Measurements from ENCODE around the gene PCDH9.

Gene PCDH9

DNA sequence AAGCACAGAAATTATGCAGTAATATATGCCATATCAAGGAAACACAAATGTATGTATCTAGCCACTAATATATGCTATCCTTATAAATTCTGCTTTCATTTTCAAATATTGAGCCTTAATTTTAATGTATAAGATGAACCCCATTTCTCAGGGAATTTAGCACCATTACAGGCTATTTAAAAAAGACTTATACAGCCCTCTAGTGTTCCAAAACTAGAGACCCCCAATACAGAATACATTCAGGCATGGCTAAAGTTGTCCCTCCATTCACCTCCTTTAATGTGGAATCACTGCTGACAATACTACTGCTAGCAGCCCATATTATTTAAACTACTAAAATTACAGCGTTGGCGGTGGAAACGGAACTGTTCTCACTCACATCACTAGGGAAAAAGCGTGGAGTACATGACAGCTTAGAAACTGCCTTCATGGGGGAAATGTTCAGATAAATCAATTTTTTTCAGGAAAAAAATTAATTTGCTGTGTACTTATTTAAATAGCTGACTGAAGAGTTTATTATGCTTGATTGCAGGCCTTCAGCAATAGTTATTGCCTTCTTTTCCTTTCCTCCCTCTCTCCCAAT, 541.0 kb downstream of the PCDH9 start:
- H2BK15ac ChIP-seq (ENCODE audit: low read length) = no peak overlapping the region
- H3K9me3 ChIP-seq (replicated peaks in 1 of 2; ENCODE audit: control insufficient read depth in 2 of 2, insufficient read depth in 1 of 2, low read depth in 1 of 2, low read length in 2 of 2) = peaks cover 2 to 20% of the 10 kb centered on the region in 2 donors

DNA sequence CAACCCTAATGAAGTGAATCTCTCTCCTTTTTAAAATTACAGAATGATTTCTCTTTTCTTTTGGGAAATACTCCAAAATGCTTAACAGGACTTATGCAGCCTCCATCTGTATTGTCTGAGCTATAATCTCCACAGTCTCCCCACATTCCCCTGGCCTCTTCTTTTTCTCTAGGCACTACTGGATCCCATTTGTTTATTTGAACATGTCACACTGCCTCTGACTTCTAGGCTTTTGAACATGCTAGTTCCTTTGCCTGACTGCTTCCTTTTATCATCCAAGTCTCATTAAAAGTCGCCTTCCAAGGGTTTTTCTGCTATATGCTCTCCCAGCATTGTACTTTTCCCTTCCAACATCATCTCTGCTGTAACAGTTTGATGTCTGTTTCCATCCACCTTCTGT, 548.7 kb downstream of the PCDH9 start:
- Histone ChIP-seq H2BK120ac (ENCODE audit: low read depth, low read length) (no peak overlapping the region), H2AK5ac (ENCODE audit: low read depth, low read length) (no peak overlapping the region), H3K9me3 (replicated peaks in 1 of 2; ENCODE audit: control insufficient read depth in 2 of 2, insufficient read depth in 1 of 2, low read depth in 1 of 2, low read length in 2 of 2) (peaks cover 2 to 21% of the 10 kb centered on the region in 2 donors), H3K18ac (ENCODE audit: low read length) (no peak overlapping the region), H3K4ac (ENCODE audit: low read length) (no peak overlapping the region), H2BK5ac (ENCODE audit: low read length) (no peak overlapping the region), H3K4me2 (ENCODE audit: insufficient read depth, low read length, poor library complexity, severe bottlenecking) (no peak overlapping the region), H4K91ac (ENCODE audit: low read depth, low read length, poor library complexity) (no peak overlapping the region), H3K27ac (replicated peaks; ENCODE audit: low read length) (no peak overlapping the region), H4K8ac (ENCODE audit: low read depth, low read length) (no peak overlapping the region), H3K27me3 (ENCODE audit: control insufficient read depth in 3 of 3, insufficient read depth in 3 of 3, low read depth in 1 of 3, low read length in 3 of 3) (no peaks in the 10 kb centered on the region), H3K79me1 (ENCODE audit: low read depth, low read length) (no peaks in the 10 kb centered on the region), H2BK15ac (ENCODE audit: low read length) (no peak overlapping the region), H3K9ac (ENCODE audit: low read depth, low read length, poor library complexity) (no peak overlapping the region), H3K36me3 (replicated peaks in 1 of 2; ENCODE audit: control insufficient read depth in 2 of 2, insufficient read depth in 2 of 2, low read length in 2 of 2) (no peaks in the 10 kb centered on the region), H3K4me1 (ENCODE audit: control insufficient read depth in 2 of 2, insufficient read depth in 1 of 2, low read depth in 1 of 2, low read length in 2 of 2) (peaks cover 0 to 4% of the 10 kb centered on the region in 2 donors), H3K23ac (ENCODE audit: low read depth, low read length, poor library complexity) (no peak overlapping the region), H3K14ac (ENCODE audit: low read length) (no peak overlapping the region), H3K4me3 (ENCODE audit: low read length in 2 of 2) (no peak overlapping the region), H2BK12ac (ENCODE audit: low read length) (no peak overlapping the region), H2AFZ (ENCODE audit: low read length) (peak overlapping the region; percentile 73)
- DNase-seq (ENCODE audit: low spot score) = no peak
- no CpG with 5 or more reads among the region's 1 CpG for WGBS, 2 donors (ENCODE audit: extremely low coverage in 2 of 2, insufficient read length in 2 of 2, insufficient replicate concordance in 1 of 2)

More for the DNA sequence above, 541.0 kb downstream of the PCDH9 start:
- H4K91ac ChIP-seq (ENCODE audit: low read depth, low read length, poor library complexity) = no peak overlapping the region
- no peak overlapping the region for H2AK5ac ChIP-seq (ENCODE audit: low read depth, low read length)
- H3K14ac ChIP-seq (ENCODE audit: low read length) = no peak overlapping the region
- no peaks in the 10 kb centered on the region for H3K79me1 ChIP-seq (ENCODE audit: low read depth, low read length)
- H3K27ac ChIP-seq (replicated peaks; ENCODE audit: low read length) = no peak overlapping the region
- WGBS, 2 donors (ENCODE audit: extremely low coverage in 2 of 2, insufficient read length in 2 of 2, insufficient replicate concordance in 1 of 2) = no CpG with 5 or more reads among the region's 4 CpGs
- no peak overlapping the region for H2BK12ac ChIP-seq (ENCODE audit: low read length)
- no peak overlapping the region for H3K23ac ChIP-seq (ENCODE audit: low read depth, low read length, poor library complexity)
- no peak overlapping the region for H2BK5ac ChIP-seq (ENCODE audit: low read length)
- no peak overlapping the region for H3K9ac ChIP-seq (ENCODE audit: low read depth, low read length, poor library complexity)
- H3K4me2 ChIP-seq (ENCODE audit: insufficient read depth, low read length, poor library complexity, severe bottlenecking) = no peak overlapping the region
- H3K4me1 ChIP-seq (ENCODE audit: control insufficient read depth in 2 of 2, insufficient read depth in 1 of 2, low read depth in 1 of 2, low read length in 2 of 2) = peaks cover 0 to 4% of the 10 kb centered on the region in 2 donors
- no peak overlapping the region for H3K4me3 ChIP-seq (ENCODE audit: low read length in 2 of 2)
- H3K27me3 ChIP-seq (ENCODE audit: control insufficient read depth in 3 of 3, insufficient read depth in 3 of 3, low read depth in 1 of 3, low read length in 3 of 3) = no peaks in the 10 kb centered on the region
- H3K18ac ChIP-seq (ENCODE audit: low read length) = no peak overlapping the region
- no peaks in the 10 kb centered on the region for H3K36me3 ChIP-seq (replicated peaks in 1 of 2; ENCODE audit: control insufficient read depth in 2 of 2, insufficient read depth in 2 of 2, low read length in 2 of 2)
- DNase-seq (ENCODE audit: low spot score) = no peak
- H3K4ac ChIP-seq (ENCODE audit: low read length) = no peak overlapping the region
- no peak overlapping the region for H4K8ac ChIP-seq (ENCODE audit: low read depth, low read length)
- peak overlapping the region; percentile 60 for H2AFZ ChIP-seq (ENCODE audit: low read length)
- no peak overlapping the region for H2BK120ac ChIP-seq (ENCODE audit: low read depth, low read length)

DNA sequence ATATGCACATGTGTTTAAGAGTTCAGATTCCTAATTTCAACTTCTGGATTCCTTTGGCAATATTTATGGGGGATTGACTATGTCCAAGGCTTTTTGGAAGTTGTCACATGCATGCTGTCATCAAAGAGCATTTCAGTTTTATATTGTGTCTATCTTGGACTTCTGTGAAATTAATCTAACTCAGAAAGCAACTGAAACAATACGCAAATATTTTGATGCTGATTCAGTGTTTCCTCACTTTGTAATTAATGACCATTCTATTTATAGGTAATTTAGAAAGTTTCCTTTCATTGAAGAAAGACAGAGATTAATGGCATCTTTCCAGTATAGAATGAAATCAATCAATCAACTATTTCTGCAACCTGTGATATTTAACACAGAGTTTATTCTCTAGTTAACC, 550.1 kb downstream of the PCDH9 start:
- Histone ChIP-seq H4K8ac (ENCODE audit: low read depth, low read length) (no peak overlapping the region), H2BK5ac (ENCODE audit: low read length) (no peak overlapping the region), H3K79me1 (ENCODE audit: low read depth, low read length) (no peaks in the 10 kb centered on the region), H3K27ac (replicated peaks; ENCODE audit: low read length) (no peak overlapping the region), H3K18ac (ENCODE audit: low read length) (no peak overlapping the region), H2BK12ac (ENCODE audit: low read length) (no peak overlapping the region), H2AFZ (ENCODE audit: low read length) (no peak overlapping the region), H3K4me1 (ENCODE audit: control insufficient read depth in 2 of 2, insufficient read depth in 1 of 2, low read depth in 1 of 2, low read length in 2 of 2) (peaks cover 0 to 4% of the 10 kb centered on the region in 2 donors), H3K23ac (ENCODE audit: low read depth, low read length, poor library complexity) (no peak overlapping the region), H3K4ac (ENCODE audit: low read length) (no peak overlapping the region), H3K27me3 (ENCODE audit: control insufficient read depth in 3 of 3, insufficient read depth in 3 of 3, low read depth in 1 of 3, low read length in 3 of 3) (no peaks in the 10 kb centered on the region), H3K36me3 (replicated peaks in 1 of 2; ENCODE audit: control insufficient read depth in 2 of 2, insufficient read depth in 2 of 2, low read length in 2 of 2) (no peaks in the 10 kb centered on the region), H3K9ac (ENCODE audit: low read depth, low read length, poor library complexity) (no peak overlapping the region), H3K4me2 (ENCODE audit: insufficient read depth, low read length, poor library complexity, severe bottlenecking) (no peak overlapping the region), H2BK15ac (ENCODE audit: low read length) (no peak overlapping the region), H2BK120ac (ENCODE audit: low read depth, low read length) (no peak overlapping the region), H4K91ac (ENCODE audit: low read depth, low read length, poor library complexity) (no peak overlapping the region), H3K4me3 (ENCODE audit: low read length in 2 of 2) (no peak overlapping the region), H3K9me3 (replicated peaks in 1 of 2; ENCODE audit: control insufficient read depth in 2 of 2, insufficient read depth in 1 of 2, low read depth in 1 of 2, low read length in 2 of 2) (peaks cover 0 to 10% of the 10 kb centered on the region in 2 donors), H3K14ac (ENCODE audit: low read length) (no peak overlapping the region), H2AK5ac (ENCODE audit: low read depth, low read length) (no peak overlapping the region)
- no peak for DNase-seq (ENCODE audit: low spot score)
- WGBS, 2 donors (ENCODE audit: extremely low coverage in 2 of 2, insufficient read length in 2 of 2, insufficient replicate concordance in 1 of 2) = no CpG with 5 or more reads among the region's 1 CpG

DNA sequence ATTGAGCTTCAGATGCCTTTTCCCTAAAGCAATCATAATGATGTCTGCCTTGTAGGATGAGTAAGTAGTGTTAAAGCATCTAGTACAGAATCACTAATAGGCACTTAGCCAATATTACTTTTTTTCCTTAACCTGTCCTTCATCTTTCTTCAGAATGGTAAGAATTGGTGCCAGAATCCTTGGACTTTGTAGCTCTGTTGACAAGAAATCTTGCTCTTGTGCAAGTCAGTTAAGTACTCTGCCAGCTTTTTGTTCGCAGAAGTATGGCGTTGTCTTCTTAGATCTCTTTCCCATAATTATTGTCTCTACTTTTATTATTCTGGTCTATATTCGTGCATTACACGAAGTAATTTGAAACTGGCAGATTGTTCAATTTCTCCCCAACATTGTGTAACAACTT, 554.5 kb downstream of the PCDH9 start:
- H3K23ac ChIP-seq (ENCODE audit: low read depth, low read length, poor library complexity) = no peak overlapping the region
- H2AFZ ChIP-seq (ENCODE audit: low read length) = no peak overlapping the region
- H2BK15ac ChIP-seq (ENCODE audit: low read length) = no peak overlapping the region
- H3K4me1 ChIP-seq (ENCODE audit: control insufficient read depth in 2 of 2, insufficient read depth in 1 of 2, low read depth in 1 of 2, low read length in 2 of 2) = no peaks in the 10 kb centered on the region
- H3K9me3 ChIP-seq (replicated peaks in 1 of 2; ENCODE audit: control insufficient read depth in 2 of 2, insufficient read depth in 1 of 2, low read depth in 1 of 2, low read length in 2 of 2) = no peaks in the 10 kb centered on the region
- H3K14ac ChIP-seq (ENCODE audit: low read length) = no peak overlapping the region
- no peak overlapping the region for H3K4me2 ChIP-seq (ENCODE audit: insufficient read depth, low read length, poor library complexity, severe bottlenecking)
- H2BK5ac ChIP-seq (ENCODE audit: low read length) = no peak overlapping the region
- WGBS, 2 donors (ENCODE audit: extremely low coverage in 2 of 2, insufficient read length in 2 of 2, insufficient replicate concordance in 1 of 2) = no CpG with 5 or more reads among the region's 4 CpGs
- H3K27ac ChIP-seq (replicated peaks; ENCODE audit: low read length) = no peak overlapping the region
- no peaks in the 10 kb centered on the region for H3K36me3 ChIP-seq (replicated peaks in 1 of 2; ENCODE audit: control insufficient read depth in 2 of 2, insufficient read depth in 2 of 2, low read length in 2 of 2)
- H3K18ac ChIP-seq (ENCODE audit: low read length) = no peak overlapping the region
- DNase-seq (ENCODE audit: low spot score) = no peak
- H2BK120ac ChIP-seq (ENCODE audit: low read depth, low read length) = no peak overlapping the region
- H2BK12ac ChIP-seq (ENCODE audit: low read length) = no peak overlapping the region
- no peak overlapping the region for H3K9ac ChIP-seq (ENCODE audit: low read depth, low read length, poor library complexity)
- no peak overlapping the region for H3K4me3 ChIP-seq (ENCODE audit: low read length in 2 of 2)
- no peaks in the 10 kb centered on the region for H3K27me3 ChIP-seq (ENCODE audit: control insufficient read depth in 3 of 3, insufficient read depth in 3 of 3, low read depth in 1 of 3, low read length in 3 of 3)
- H3K79me1 ChIP-seq (ENCODE audit: low read depth, low read length) = no peaks in the 10 kb centered on the region
- no peak overlapping the region for H2AK5ac ChIP-seq (ENCODE audit: low read depth, low read length)
- no peak overlapping the region for H4K8ac ChIP-seq (ENCODE audit: low read depth, low read length)
- H4K91ac ChIP-seq (ENCODE audit: low read depth, low read length, poor library complexity) = no peak overlapping the region
- no peak overlapping the region for H3K4ac ChIP-seq (ENCODE audit: low read length)

Measured in neuronal stem cell (in vitro differentiated cells).